Neural cell (in vitro differentiated cells): ENCODE measurements around the gene MRPS10. TPM values are rescaled to one million over a fixed set of nuclear protein-coding genes. Genes with fewer than 3 reads are reported as not detected.

Experiments
- H2AFZ ChIP-seq: fragments of 200-600, 300-800 bp; sonication (generic), shearing (Covaris generic); 2 replicates; pipeline ENCODE4 v1.6.0; 2014; ENCODE audit warnings: low read depth, mild to moderate bottlenecking, antibody characterized with exemption, low read length, moderate library complexity
- H3F3A ChIP-seq: fragments of 200-600 bp; shearing (Covaris generic); 2 replicates; pipeline ENCODE4 v1.6.1; 2016; ENCODE audit warnings: mild to moderate bottlenecking, moderate library complexity, mixed read lengths, antibody characterized with exemption, low read length; ENCODE audit not compliant: insufficient read depth, poor library complexity, severe bottlenecking
- H3K27ac ChIP-seq: fragments of 200-600, 300-800 bp; sonication (generic), shearing (Covaris generic); 2 replicates; pipeline ENCODE4 v1.5.1; 2014; ENCODE audit warnings: mild to moderate bottlenecking, low read length, moderate library complexity
- H3K27me3 ChIP-seq: fragments of 300-800, 200-600 bp; sonication (generic), shearing (Covaris generic); 2 replicates; pipeline ENCODE4 v1.6.0; 2014; ENCODE audit warnings: mild to moderate bottlenecking, low read depth, low read length, moderate library complexity; ENCODE audit not compliant: insufficient read depth
- H3K36me3 ChIP-seq: fragments of 300-800, 200-600 bp; sonication (generic), shearing (Covaris generic); 2 replicates; pipeline ENCODE4 v1.5.1; 2014; ENCODE audit warnings: mild to moderate bottlenecking, antibody characterized with exemption, low read length, moderate library complexity; ENCODE audit not compliant: insufficient read depth
- H3K4me2 ChIP-seq: fragments of 300-800, 200-600 bp; sonication (generic), shearing (Covaris generic); 2 replicates; pipeline ENCODE4 v1.6.0; 2014; ENCODE audit warnings: mild to moderate bottlenecking, low read length
- H3K4me3 ChIP-seq: fragments of 300-800, 200-600 bp; sonication (generic), shearing (Covaris generic); 2 replicates; pipeline ENCODE4 v1.5.1; 2014; ENCODE audit warnings: mild to moderate bottlenecking, low read length, moderate library complexity
- H3K79me2 ChIP-seq: fragments of 200-600 bp; shearing (Covaris generic); replicated peaks from 2 replicates; pipeline ENCODE4 v1.6.0; 2014; ENCODE audit warnings: mild to moderate bottlenecking, low read length, moderate library complexity; ENCODE audit not compliant: insufficient read depth
- H3K9ac ChIP-seq: fragments of 300-800, 200-600 bp; sonication (generic), shearing (Covaris generic); 2 replicates; pipeline ENCODE4 v1.6.1; 2016; ENCODE audit warnings: mild to moderate bottlenecking, low read length, mixed read lengths
- H3K9me2 ChIP-seq: fragments of 200-600 bp; shearing (Covaris generic); 2 replicates; pipeline ENCODE4 v1.6.1; 2016; ENCODE audit warnings: mild to moderate bottlenecking, low read length, mixed read lengths; ENCODE audit not compliant: insufficient read depth
- H3K9me3 ChIP-seq: fragments of 200-600, 300-800 bp; sonication (generic), shearing (Covaris generic); 2 replicates; pipeline ENCODE4 v1.6.1; 2016; ENCODE audit warnings: mild to moderate bottlenecking, mixed run types, low read length, moderate library complexity, mixed read lengths
- H4K20me1 ChIP-seq: fragments of 200-600 bp; shearing (Covaris generic); 2 replicates; pipeline ENCODE4 v1.6.1; 2016; ENCODE audit warnings: mild to moderate bottlenecking, mixed run types; ENCODE audit not compliant: insufficient read depth
- EP300 ChIP-seq: fragments of 450-650 bp; conservative IDR thresholded peaks from 2 replicates; pipeline ENCODE4 v1.6.1; 2014; ENCODE audit warnings: antibody characterized with exemption, mild to moderate bottlenecking, moderate library complexity; ENCODE audit not compliant: poor library complexity, severe bottlenecking
- EZH2 ChIP-seq: fragments of 200-600, 300-800 bp; shearing (Covaris generic), sonication (generic); IDR thresholded peaks from 2 replicates; pipeline ENCODE4 v1.6.1; 2014; ENCODE audit warnings: antibody characterized with exemption, low read length, borderline replicate concordance, mild to moderate bottlenecking; ENCODE audit not compliant: insufficient read depth, poor library complexity, severe bottlenecking
- MXI1 ChIP-seq: fragments of 450-650 bp; conservative IDR thresholded peaks from 2 replicates; pipeline ENCODE4 v1.6.1; 2014; ENCODE audit warnings: antibody characterized with exemption, mild to moderate bottlenecking; ENCODE audit not compliant: poor library complexity, severe bottlenecking
- POLR2AphosphoS5 ChIP-seq: IDR thresholded peaks from 2 replicates; pipeline ENCODE4 v1.6.1; 2012
- RAD21 ChIP-seq: fragments of 450-650 bp; conservative IDR thresholded peaks from 2 replicates; pipeline ENCODE4 v1.6.1; 2014; ENCODE audit warnings: antibody characterized with exemption, mild to moderate bottlenecking, moderate library complexity
- REST ChIP-seq: IDR thresholded peaks from 2 replicates; pipeline ENCODE4 v1.6.1; 2012; ENCODE audit warnings: borderline replicate concordance
- SMC3 ChIP-seq: fragments of 450-650 bp; conservative IDR thresholded peaks from 2 replicates; pipeline ENCODE4 v1.6.1; 2014; ENCODE audit warnings: antibody characterized with exemption, mild to moderate bottlenecking, moderate library complexity; ENCODE audit not compliant: poor library complexity
- TAF1 ChIP-seq: IDR thresholded peaks from 2 replicates; pipeline ENCODE4 v1.6.1; 2012; ENCODE audit warnings: low read depth
- polyA plus RNA-seq: library from polyadenylated mRNA; depleted of rRNA; stranded (reverse); fragments of >200 nt; gene quantifications from 2 replicates; pipeline ENCODE4 v1.2.3, GENCODE V29; 2014
- TF ChIP-seq, protein P1 (sequence below): fragments of 450-650 bp; IDR thresholded peaks from 2 replicates; pipeline ENCODE4 v1.5.1; 2014; ENCODE audit warnings: antibody characterized with exemption, mild to moderate bottlenecking, moderate library complexity; ENCODE audit not compliant: poor library complexity, severe bottlenecking

Gene MRPS10
- polyA plus RNA-seq, 1 donor from 2014 or later, result 37.4 TPM

DNA sequence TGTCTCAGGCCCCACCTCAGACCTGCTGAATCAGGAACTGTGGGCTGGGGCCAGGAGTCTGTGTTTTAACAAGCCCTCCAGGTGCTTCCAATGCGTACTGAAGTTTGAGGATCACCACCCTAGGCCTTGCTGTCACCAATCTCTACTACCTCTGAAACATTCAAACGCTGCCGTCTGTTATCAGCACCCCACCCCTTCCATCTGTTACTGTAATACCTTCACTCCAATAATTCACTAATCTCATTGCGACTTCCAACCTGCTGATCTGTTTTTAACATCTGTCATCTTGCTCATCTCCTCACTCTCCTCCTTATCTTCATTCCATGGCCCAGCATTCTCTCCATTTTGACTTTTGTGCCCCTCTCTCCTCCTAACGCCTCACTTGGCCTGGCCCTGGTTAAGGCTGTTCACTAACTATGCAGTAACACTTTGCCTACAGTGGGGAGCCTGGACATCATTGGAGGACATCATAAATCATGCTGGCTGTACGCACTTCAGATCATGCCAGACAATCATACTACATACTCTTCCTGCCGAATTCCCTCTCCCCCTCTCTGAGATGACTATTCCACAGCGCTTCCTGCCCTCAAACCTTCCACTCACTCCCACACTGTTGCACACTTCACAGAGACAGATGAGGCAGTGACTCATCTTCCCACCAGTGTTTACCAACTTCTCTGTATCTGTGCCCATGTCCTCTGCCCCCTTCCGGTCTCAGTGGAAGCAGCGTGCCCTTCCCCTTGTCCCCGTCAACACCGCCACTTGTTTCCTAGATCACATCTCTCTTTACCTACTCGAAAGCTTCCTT is 19.9 kb downstream of the MRPS10 start:
- H4K20me1 ChIP-seq, result no peaks in the 10 kb centered on the region
- H3K4me2 ChIP-seq, result no peak overlapping the region
- H3K9me2 ChIP-seq, result no peaks in the 10 kb centered on the region
- no peaks in the 10 kb centered on the region for H3K79me2 ChIP-seq
- no peak overlapping the region for H3K4me3 ChIP-seq
- TF ChIP-seq SMC3 (no peak), EZH2 (no peak), MXI1 (no peak), TAF1 (no peak), RAD21 (no peak), REST (no peak), EP300 (no peak), POLR2AphosphoS5 (no peak)
- TF ChIP-seq, protein P1, sequence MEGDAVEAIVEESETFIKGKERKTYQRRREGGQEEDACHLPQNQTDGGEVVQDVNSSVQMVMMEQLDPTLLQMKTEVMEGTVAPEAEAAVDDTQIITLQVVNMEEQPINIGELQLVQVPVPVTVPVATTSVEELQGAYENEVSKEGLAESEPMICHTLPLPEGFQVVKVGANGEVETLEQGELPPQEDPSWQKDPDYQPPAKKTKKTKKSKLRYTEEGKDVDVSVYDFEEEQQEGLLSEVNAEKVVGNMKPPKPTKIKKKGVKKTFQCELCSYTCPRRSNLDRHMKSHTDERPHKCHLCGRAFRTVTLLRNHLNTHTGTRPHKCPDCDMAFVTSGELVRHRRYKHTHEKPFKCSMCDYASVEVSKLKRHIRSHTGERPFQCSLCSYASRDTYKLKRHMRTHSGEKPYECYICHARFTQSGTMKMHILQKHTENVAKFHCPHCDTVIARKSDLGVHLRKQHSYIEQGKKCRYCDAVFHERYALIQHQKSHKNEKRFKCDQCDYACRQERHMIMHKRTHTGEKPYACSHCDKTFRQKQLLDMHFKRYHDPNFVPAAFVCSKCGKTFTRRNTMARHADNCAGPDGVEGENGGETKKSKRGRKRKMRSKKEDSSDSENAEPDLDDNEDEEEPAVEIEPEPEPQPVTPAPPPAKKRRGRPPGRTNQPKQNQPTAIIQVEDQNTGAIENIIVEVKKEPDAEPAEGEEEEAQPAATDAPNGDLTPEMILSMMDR, result no peak
- no peak overlapping the region for H3K27ac ChIP-seq
- no peaks in the 10 kb centered on the region for H3K27me3 ChIP-seq
- no peaks in the 10 kb centered on the region for H3F3A ChIP-seq
- H3K36me3 ChIP-seq, result no peaks in the 10 kb centered on the region
- no peak overlapping the region for H2AFZ ChIP-seq
- no peaks in the 10 kb centered on the region for H3K9me3 ChIP-seq
- no peak overlapping the region for H3K9ac ChIP-seq

GRCh38 chr6:42195415-42195814 is 22.2 kb downstream of the MRPS10 start:
- Histone ChIP-seq H2AFZ (no peak overlapping the region), H3K9me3 (no peaks in the 10 kb centered on the region), H3F3A (no peaks in the 10 kb centered on the region), H3K4me3 (no peak overlapping the region), H3K36me3 (no peaks in the 10 kb centered on the region), H3K27ac (no peak overlapping the region), H4K20me1 (no peaks in the 10 kb centered on the region), H3K4me2 (no peak overlapping the region), H3K9ac (no peak overlapping the region), H3K9me2 (no peaks in the 10 kb centered on the region), H3K27me3 (no peaks in the 10 kb centered on the region), H3K79me2 (no peaks in the 10 kb centered on the region)
- TF ChIP-seq TAF1 (no peak), EZH2 (no peak), MXI1 (no peak), RAD21 (no peak), SMC3 (no peak), POLR2AphosphoS5 (no peak), EP300 (no peak), REST (no peak)
- TF ChIP-seq, protein P1, result no peak
